ENCODE results near the gene SLC44A1.

The SLC44A1 gene

GRCh38 chr9:105341434-105342146 lies 97.1 kb downstream of the SLC44A1 start:
- no peak for DNase-seq

- no peak for DNase-seq
These were observed 97.7 kb downstream of the SLC44A1 start for GRCh38 chr9:105342147-105342505.

- DNase-seq = no peak
These were observed 99.8 kb downstream of the SLC44A1 start for GRCh38 chr9:105344283-105344682.

GRCh38 chr9:105345626-105346025 lies 101.2 kb downstream of the SLC44A1 start:
- no peak for DNase-seq

- no peak for DNase-seq
These were observed 101.8 kb downstream of the SLC44A1 start for GRCh38 chr9:105346273-105346672.

- DNase-seq = no peak
These were observed 110.0 kb downstream of the SLC44A1 start for GRCh38 chr9:105354448-105354847.

- DNase-seq = no peak
These were observed 111.3 kb downstream of the SLC44A1 start for GRCh38 chr9:105355781-105356180.

GRCh38 chr9:105357937-105358336 lies 113.5 kb downstream of the SLC44A1 start:
- DNase-seq = no peak

GRCh38 chr9:105359892-105360291 lies 115.4 kb downstream of the SLC44A1 start:
- DNase-seq = no peak

GRCh38 chr9:105360344-105360743 lies 115.9 kb downstream of the SLC44A1 start:
- DNase-seq = no peak

- no peak for DNase-seq
These were observed 117.4 kb downstream of the SLC44A1 start for GRCh38 chr9:105361873-105362272.

GRCh38 chr9:105362470-105362869 lies 118.0 kb downstream of the SLC44A1 start:
- no peak for DNase-seq

- DNase-seq = no peak
These were observed 119.4 kb downstream of the SLC44A1 start for GRCh38 chr9:105363837-105364236.

GRCh38 chr9:105369911-105370310 lies 125.5 kb downstream of the SLC44A1 start:
- no peak for DNase-seq

- DNase-seq = no peak
These were observed 129.3 kb downstream of the SLC44A1 start for GRCh38 chr9:105373723-105374122.

- DNase-seq = no peak
These were observed 130.9 kb downstream of the SLC44A1 start for GRCh38 chr9:105375323-105375722.

GRCh38 chr9:105376893-105377292 lies 132.4 kb downstream of the SLC44A1 start:
- DNase-seq = no peak

- no peak for DNase-seq
These were observed 141.0 kb downstream of the SLC44A1 start for GRCh38 chr9:105385381-105385985.

- no peak for DNase-seq
These were observed 145.3 kb downstream of the SLC44A1 start for GRCh38 chr9:105389796-105390195.

GRCh38 chr9:105390871-105391270 lies 146.4 kb downstream of the SLC44A1 start:
- DNase-seq = no peak

- DNase-seq = no peak
These were observed 146.8 kb downstream of the SLC44A1 start for GRCh38 chr9:105391288-105391687.

- DNase-seq = no peak
These were observed 148.1 kb downstream of the SLC44A1 start for GRCh38 chr9:105392531-105392930.

- no peak for DNase-seq
These were observed 149.3 kb downstream of the SLC44A1 start for GRCh38 chr9:105393576-105394344.

GRCh38 chr9:105396441-105396840 lies 152.0 kb downstream of the SLC44A1 start:
- DNase-seq = no peak
